Hepatocyte (in vitro differentiated cells): Measurements from ENCODE around the gene SRBD1. TPM values are rescaled to one million over a fixed set of nuclear protein-coding genes. Genes with fewer than 3 reads are reported as not detected.

Source experiments
- DNase-seq: peaks from one replicate; pipeline ENCODE4 v3.0.0-alpha.2; 2016; ENCODE audit warnings: low spot score
- H2AFZ ChIP-seq: fragments of 200-600 bp; sonication (generic); 2 replicates; pipeline ENCODE4 v1.6.0; 2016; ENCODE audit warnings: antibody characterized with exemption, mild to moderate bottlenecking
- H3K27ac ChIP-seq: fragments of 200-600 bp; sonication (generic); 2 replicates; pipeline ENCODE4 v1.5.1; 2016; ENCODE audit warnings: mild to moderate bottlenecking
- H3K27me3 ChIP-seq: fragments of 200-600 bp; sonication (generic); 2 replicates; pipeline ENCODE4 v1.6.1; 2016
- H3K36me3 ChIP-seq: fragments of 200-600 bp; sonication (generic); replicated peaks from 2 replicates; pipeline ENCODE4 v1.5.1; 2016; ENCODE audit warnings: low read depth; ENCODE audit not compliant: insufficient read depth
- H3K4me1 ChIP-seq: fragments of 200-600 bp; sonication (generic); 2 replicates; pipeline ENCODE4 v1.5.1; 2016; ENCODE audit warnings: mild to moderate bottlenecking, moderate library complexity; ENCODE audit not compliant: insufficient read depth
- H3K4me2 ChIP-seq: fragments of 200-600 bp; sonication (generic); 2 replicates; pipeline ENCODE4 v1.6.0; 2016
- H3K4me3 ChIP-seq: fragments of 200-600 bp; sonication (generic); 2 replicates; pipeline ENCODE4 v1.5.1; 2016; ENCODE audit warnings: mild to moderate bottlenecking
- H3K79me2 ChIP-seq: fragments of 200-600 bp; sonication (generic); 2 replicates; pipeline ENCODE4 v1.6.0; 2017; ENCODE audit warnings: mild to moderate bottlenecking
- H3K9me2 ChIP-seq: fragments of 200-600 bp; sonication (generic); replicated peaks from 2 replicates; pipeline ENCODE4 v1.6.0; 2017; ENCODE audit warnings: mild to moderate bottlenecking; ENCODE audit not compliant: insufficient read depth
- H3K9me3 ChIP-seq: fragments of 200-600 bp; sonication (generic); 2 replicates; pipeline ENCODE4 v1.5.1; 2016; ENCODE audit warnings: low read depth, mild to moderate bottlenecking
- H4K20me1 ChIP-seq: fragments of 200-600 bp; sonication (generic); 2 replicates; pipeline ENCODE4 v1.6.0; 2016; ENCODE audit warnings: mild to moderate bottlenecking; ENCODE audit not compliant: insufficient read depth, poor library complexity, severe bottlenecking
- EZH2 ChIP-seq: fragments of 200-600 bp; sonication (generic); IDR thresholded peaks from 2 replicates; pipeline ENCODE4 v1.6.1; 2016; ENCODE audit warnings: antibody characterized with exemption, mild to moderate bottlenecking, borderline replicate concordance
- EZH2phosphoT487 ChIP-seq: fragments of 200-600 bp; sonication (generic); IDR thresholded peaks from one replicate; pipeline ENCODE4 v1.6.1; 2018; ENCODE audit warnings: antibody characterized with exemption, mild to moderate bottlenecking, low read depth, moderate library complexity; ENCODE audit not compliant: unreplicated experiment, severe bottlenecking
- WGBS: methylation state at CpG from one replicate; pipeline ENCODE4 v1.1.6; 2016; ENCODE audit warnings: low lambda C conversion rate; ENCODE audit errors: missing lambda C conversion rate; 5-methylcytosine and 5-hydroxymethylcytosine counted together
- polyA plus RNA-seq: library from polyadenylated mRNA; unstranded; fragments of >200 nt; fragmentation: Nextera tagmentation; extraction: Ambion mirVana; gene quantifications from 2 replicates; pipeline ENCODE4 v1.2.1, GENCODE V29; 2016
- total RNA-seq: library from RNA; depleted of rRNA; stranded (reverse); fragments of >200 nt; gene quantifications from 2 replicates; pipeline ENCODE4 v1.2.3, GENCODE V29; 2014
- TF ChIP-seq, protein P1 (sequence below): fragments of 200-600 bp; sonication (generic); IDR thresholded peaks from 2 replicates; pipeline ENCODE4 v1.5.1; 2016; ENCODE audit warnings: antibody characterized with exemption, mild to moderate bottlenecking; ENCODE audit not compliant: poor library complexity

Gene SRBD1
- total and polyA plus RNA-seq, 2 experiments from 2014 or later: 6.7 to 16.6 TPM

DNA sequence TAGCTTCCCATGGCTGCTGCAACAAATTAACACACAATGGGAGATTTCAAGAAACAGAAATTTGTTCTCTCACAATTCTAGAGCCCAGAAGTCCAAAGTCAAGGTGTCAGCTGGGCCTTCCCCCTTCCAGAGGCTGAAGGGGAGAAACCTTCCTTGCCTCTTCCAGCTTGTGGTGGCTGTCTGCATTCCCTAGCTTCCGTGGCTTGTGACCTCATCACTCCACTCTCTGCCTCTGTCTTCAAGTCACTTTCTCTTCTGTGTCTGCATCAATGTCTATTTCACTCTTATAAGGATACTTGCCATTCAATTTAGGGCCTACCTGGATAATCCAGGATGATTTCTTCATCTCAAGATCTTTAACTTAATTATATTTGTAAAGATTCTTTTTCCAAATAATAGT lies 16.8 kb upstream of the SRBD1 start:
- TF ChIP-seq EZH2 (no peak), EZH2phosphoT487 (no peak)
- TF ChIP-seq, protein P1, sequence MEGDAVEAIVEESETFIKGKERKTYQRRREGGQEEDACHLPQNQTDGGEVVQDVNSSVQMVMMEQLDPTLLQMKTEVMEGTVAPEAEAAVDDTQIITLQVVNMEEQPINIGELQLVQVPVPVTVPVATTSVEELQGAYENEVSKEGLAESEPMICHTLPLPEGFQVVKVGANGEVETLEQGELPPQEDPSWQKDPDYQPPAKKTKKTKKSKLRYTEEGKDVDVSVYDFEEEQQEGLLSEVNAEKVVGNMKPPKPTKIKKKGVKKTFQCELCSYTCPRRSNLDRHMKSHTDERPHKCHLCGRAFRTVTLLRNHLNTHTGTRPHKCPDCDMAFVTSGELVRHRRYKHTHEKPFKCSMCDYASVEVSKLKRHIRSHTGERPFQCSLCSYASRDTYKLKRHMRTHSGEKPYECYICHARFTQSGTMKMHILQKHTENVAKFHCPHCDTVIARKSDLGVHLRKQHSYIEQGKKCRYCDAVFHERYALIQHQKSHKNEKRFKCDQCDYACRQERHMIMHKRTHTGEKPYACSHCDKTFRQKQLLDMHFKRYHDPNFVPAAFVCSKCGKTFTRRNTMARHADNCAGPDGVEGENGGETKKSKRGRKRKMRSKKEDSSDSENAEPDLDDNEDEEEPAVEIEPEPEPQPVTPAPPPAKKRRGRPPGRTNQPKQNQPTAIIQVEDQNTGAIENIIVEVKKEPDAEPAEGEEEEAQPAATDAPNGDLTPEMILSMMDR: no peak
- no peaks in the 10 kb centered on the region for H3K79me2 ChIP-seq
- H3K27ac ChIP-seq: no peak overlapping the region
- H3K36me3 ChIP-seq: no peaks in the 10 kb centered on the region
- H2AFZ ChIP-seq: no peak overlapping the region
- 60% methylated on average over 1 of the region's 1 CpG for WGBS
- no peak overlapping the region for H3K4me2 ChIP-seq
- no peak overlapping the region for H3K4me3 ChIP-seq
- H3K27me3 ChIP-seq: peaks cover 3% of the 10 kb centered on the region
- H3K4me1 ChIP-seq: peaks cover 9% of the 10 kb centered on the region
- no peaks in the 10 kb centered on the region for H4K20me1 ChIP-seq
- no peak for DNase-seq
- no peaks in the 10 kb centered on the region for H3K9me2 ChIP-seq
- H3K9me3 ChIP-seq: no peaks in the 10 kb centered on the region

- Histone ChIP-seq H3K4me3 (no peak overlapping the region), H2AFZ (no peak overlapping the region), H3K9me3 (no peaks in the 10 kb centered on the region), H3K27me3 (peaks cover 3% of the 10 kb centered on the region), H3K27ac (no peak overlapping the region), H3K79me2 (no peaks in the 10 kb centered on the region), H3K4me1 (peaks cover 9% of the 10 kb centered on the region), H3K36me3 (no peaks in the 10 kb centered on the region), H3K9me2 (no peaks in the 10 kb centered on the region), H4K20me1 (no peaks in the 10 kb centered on the region), H3K4me2 (no peak overlapping the region)
- no peak for TF ChIP-seq EZH2phosphoT487
- TF ChIP-seq EZH2: no peak
- TF ChIP-seq, protein P1: no peak
- WGBS: 57% methylated on average over 8 of the region's 8 CpGs
- DNase-seq: no peak
Observed at GRCh38 chr2:45626387-45627221, 15.5 kb upstream of the SRBD1 start.

- peaks cover 9% of the 10 kb centered on the region for H3K4me1 ChIP-seq
- H3K27me3 ChIP-seq: peaks cover 3% of the 10 kb centered on the region
- no peaks in the 10 kb centered on the region for H3K9me3 ChIP-seq
- DNase-seq: no peak
- no peak overlapping the region for H2AFZ ChIP-seq
- H3K4me2 ChIP-seq: no peak overlapping the region
- H4K20me1 ChIP-seq: no peaks in the 10 kb centered on the region
- H3K9me2 ChIP-seq: no peaks in the 10 kb centered on the region
- H3K36me3 ChIP-seq: no peaks in the 10 kb centered on the region
- no peak overlapping the region for H3K4me3 ChIP-seq
- TF ChIP-seq EZH2phosphoT487: no peak
- TF ChIP-seq, protein P1: no peak
- TF ChIP-seq EZH2: no peak
- H3K79me2 ChIP-seq: no peaks in the 10 kb centered on the region
- H3K27ac ChIP-seq: no peak overlapping the region
Observed at GRCh38 chr2:45625824-45626223, 14.8 kb upstream of the SRBD1 start.

DNA sequence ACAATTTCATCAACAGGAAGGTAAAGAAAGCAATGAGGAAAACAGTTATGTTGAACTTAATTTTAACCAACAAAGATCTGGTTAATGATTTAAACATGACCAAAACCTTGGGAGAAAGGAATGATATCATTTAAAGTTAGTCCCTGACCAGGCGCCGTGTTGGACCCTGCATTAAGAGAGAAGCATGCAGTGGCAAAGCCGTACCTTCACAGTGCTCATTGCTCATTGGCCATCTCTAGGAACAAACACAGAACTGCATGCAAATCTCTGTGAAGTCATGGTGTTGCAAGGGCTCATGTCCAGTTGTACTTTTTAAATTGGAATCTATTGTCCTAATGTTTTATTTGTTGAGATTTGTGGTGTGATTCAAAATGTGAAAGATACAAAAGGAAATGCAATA lies 12.0 kb upstream of the SRBD1 start:
- H3K36me3 ChIP-seq: no peaks in the 10 kb centered on the region
- no peaks in the 10 kb centered on the region for H3K79me2 ChIP-seq
- no peaks in the 10 kb centered on the region for H3K27me3 ChIP-seq
- no peaks in the 10 kb centered on the region for H3K9me2 ChIP-seq
- no peak overlapping the region for H3K4me3 ChIP-seq
- no peak overlapping the region for H3K4me2 ChIP-seq
- DNase-seq: no peak
- H2AFZ ChIP-seq: no peak overlapping the region
- H3K27ac ChIP-seq: no peak overlapping the region
- TF ChIP-seq EZH2 (no peak), EZH2phosphoT487 (no peak)
- TF ChIP-seq, protein P1: no peak
- no peaks in the 10 kb centered on the region for H3K9me3 ChIP-seq
- 73% methylated on average over 3 of the region's 3 CpGs for WGBS
- H4K20me1 ChIP-seq: no peaks in the 10 kb centered on the region
- H3K4me1 ChIP-seq: peaks cover 9% of the 10 kb centered on the region
